Ectodermal cell (in vitro differentiated cells): ENCODE results near the gene TEX11.
A peak's percentile ranks its signal among the peaks of the same experiment; 100 is the strongest.

Experiments used
- H3K27ac ChIP-seq: 2 replicates; pipeline ENCODE4 v1.7.0; 2013; ENCODE audit warnings: mild to moderate bottlenecking, low read depth, low read length; ENCODE audit not compliant: insufficient read depth, poor library complexity, severe bottlenecking
- H3K27me3 ChIP-seq: 2 replicates; pipeline ENCODE4 v1.7.0; 2013; ENCODE audit warnings: mild to moderate bottlenecking, low read length; ENCODE audit not compliant: insufficient read depth, control insufficient read depth, poor library complexity, severe bottlenecking
- H3K36me3 ChIP-seq: one replicate; pipeline ENCODE4 v1.7.0; 2013; ENCODE audit warnings: low read length; ENCODE audit not compliant: control insufficient read depth, insufficient read depth
- H3K4me1 ChIP-seq: one replicate; pipeline ENCODE4 v1.7.0; 2013; ENCODE audit warnings: low read length; ENCODE audit not compliant: control insufficient read depth, insufficient read depth
- H3K4me3 ChIP-seq: 2 replicates; pipeline ENCODE4 v1.7.0; 2013; ENCODE audit warnings: low read depth, low read length, control low read depth; ENCODE audit not compliant: insufficient read depth
- H3K9me3 ChIP-seq: 2 replicates; pipeline ENCODE4 v1.7.0; 2013; ENCODE audit warnings: mild to moderate bottlenecking, low read length, moderate library complexity; ENCODE audit not compliant: control insufficient read depth
- WGBS, 2 experiments: methylation state at CpG; one replicate each; pipeline ENCODE4 v1.1.7; 2013; ENCODE audit warnings: missing lambda C conversion rate in 2 of 2; 5-methylcytosine and 5-hydroxymethylcytosine counted together

The TEX11 gene

DNA sequence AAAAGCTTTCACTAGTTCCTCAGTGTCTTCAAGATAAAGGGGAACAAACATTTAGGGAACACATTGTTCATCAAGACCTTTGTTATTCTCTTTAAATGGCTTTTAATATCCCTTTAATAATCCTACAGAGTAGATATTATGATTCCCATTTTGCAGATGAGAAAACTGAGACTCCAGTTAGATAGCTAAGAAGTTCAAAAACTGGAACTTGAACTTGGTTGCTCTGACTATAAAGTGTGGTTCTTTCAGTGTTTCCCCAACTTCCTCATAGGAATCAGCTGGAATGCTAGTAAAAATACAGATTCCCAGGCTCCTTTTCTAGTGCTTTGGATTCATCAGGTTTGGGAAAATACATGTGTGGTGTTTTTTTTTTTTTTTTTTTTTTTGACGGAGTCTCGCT, 426.2 kb downstream of the TEX11 start:
- Histone ChIP-seq H3K4me3 (no peak overlapping the region), H3K4me1 (peaks cover 28% of the 10 kb centered on the region), H3K27me3 (no peaks in the 10 kb centered on the region), H3K27ac (no peak overlapping the region), H3K36me3 (peaks cover 6% of the 10 kb centered on the region), H3K9me3 (no peaks in the 10 kb centered on the region)
- 83 to 100% methylated on average over 1 to 2 of the region's 2 CpGs for WGBS, 2 experiments

DNA sequence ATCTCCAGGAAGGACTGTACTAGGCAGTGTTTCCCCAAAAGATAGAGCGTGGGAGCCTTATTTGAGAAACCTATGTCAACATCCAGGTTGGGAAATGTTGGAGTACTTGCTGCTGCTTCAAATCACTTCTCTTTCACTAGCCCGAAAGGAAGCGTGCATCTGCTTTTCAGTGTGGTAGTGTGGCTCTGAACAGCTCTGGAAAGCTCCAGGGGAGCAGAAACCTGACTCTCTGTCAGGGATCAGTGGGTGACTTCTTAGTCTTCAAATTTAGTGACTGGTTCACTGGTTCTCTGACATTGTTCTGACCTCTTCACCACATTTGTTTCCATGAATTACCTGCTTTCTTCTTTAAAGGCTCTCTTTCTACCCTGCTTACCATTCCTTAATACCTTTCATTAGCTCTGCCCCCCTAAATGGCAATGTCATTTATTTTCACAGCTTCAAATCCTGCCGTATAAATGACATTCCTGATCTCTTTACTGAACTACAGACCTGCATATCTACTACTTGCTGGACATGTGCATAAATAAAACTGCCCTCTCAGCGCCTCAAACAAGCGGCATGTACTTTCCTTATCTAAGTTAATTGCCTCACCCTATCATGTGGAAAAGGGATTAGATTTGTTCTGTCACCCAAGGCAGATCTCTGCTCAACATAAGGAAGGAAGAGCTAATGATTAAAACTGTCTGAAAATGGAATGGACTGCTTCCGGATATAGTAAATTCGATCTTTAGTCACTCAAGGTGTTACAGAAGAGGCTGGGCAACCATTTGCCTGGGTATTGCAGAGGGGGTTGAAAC, 426.8 kb downstream of the TEX11 start:
- H3K27ac ChIP-seq: peak overlapping the region; percentile 3
- WGBS, 2 experiments: 76 to 78% methylated on average over 6 to 8 of the region's 8 CpGs

DNA sequence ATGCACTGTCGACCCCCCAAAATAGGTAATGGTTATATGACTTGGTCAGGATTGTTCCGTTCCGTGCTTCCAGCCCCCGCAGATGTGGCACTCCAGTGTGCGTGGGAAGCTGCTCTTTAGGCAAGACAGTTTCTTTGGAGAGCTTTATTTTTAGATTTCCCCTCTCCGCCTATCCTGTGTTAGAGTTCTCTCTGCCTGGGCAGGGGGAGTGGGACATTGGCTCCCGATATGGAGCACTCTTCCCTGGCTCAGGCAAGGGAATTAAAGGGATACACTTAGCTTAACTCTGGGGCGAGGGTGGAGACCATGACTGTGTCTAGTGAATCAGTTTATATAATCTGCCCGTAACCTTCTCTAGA, 427.9 kb downstream of the TEX11 start:
- Histone ChIP-seq H3K4me3 (no peak overlapping the region), H3K36me3 (peaks cover 3% of the 10 kb centered on the region), H3K27me3 (no peaks in the 10 kb centered on the region), H3K4me1 (peaks cover 35% of the 10 kb centered on the region), H3K27ac (no peak overlapping the region), H3K9me3 (no peaks in the 10 kb centered on the region)
- 83 to 92% methylated on average over 7 to 9 of the region's 9 CpGs for WGBS, 2 experiments

More for the DNA sequence above, 426.8 kb downstream of the TEX11 start:
- Histone ChIP-seq H3K4me3 (no peak overlapping the region), H3K4me1 (peaks cover 29% of the 10 kb centered on the region), H3K9me3 (no peaks in the 10 kb centered on the region), H3K36me3 (peaks cover 6% of the 10 kb centered on the region), H3K27me3 (no peaks in the 10 kb centered on the region)

DNA sequence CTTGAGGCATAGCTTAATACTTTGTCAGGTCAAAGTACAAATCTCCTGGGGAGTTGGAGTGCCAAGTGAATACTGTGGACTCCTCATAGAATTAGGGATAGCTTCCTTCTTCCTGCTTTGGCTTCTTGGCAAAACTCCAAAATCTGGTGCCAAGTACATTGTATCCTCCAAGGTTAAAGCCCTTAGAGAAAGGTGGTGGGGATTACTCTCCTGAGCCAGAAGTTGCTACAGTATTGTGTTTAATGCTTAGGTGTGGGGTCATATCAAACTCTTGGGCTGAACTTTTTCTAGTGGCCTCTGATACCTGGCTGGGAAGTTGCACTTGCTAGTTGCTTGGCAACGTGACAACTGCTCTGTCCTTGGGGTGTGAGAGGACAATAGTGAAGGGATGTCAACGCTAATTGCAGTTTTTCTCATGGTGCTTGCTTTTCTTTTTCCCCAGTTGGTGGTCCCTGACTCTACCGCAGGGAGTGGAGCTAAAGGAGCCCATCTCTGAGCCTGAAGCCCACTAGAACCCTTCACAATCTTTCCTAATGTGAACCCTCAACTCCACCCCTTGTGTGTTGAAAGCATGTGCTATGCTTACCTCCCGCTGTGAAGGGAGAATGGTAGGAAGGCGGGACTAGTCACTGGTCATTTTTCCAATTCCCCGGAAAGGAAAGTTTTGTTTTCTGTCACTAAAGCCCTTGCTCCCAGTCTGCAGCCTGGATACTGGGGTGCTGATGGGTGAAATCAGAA, 428.4 kb downstream of the TEX11 start:
- Histone ChIP-seq H3K9me3 (no peaks in the 10 kb centered on the region), H3K27ac (no peak overlapping the region), H3K4me1 (peaks cover 38% of the 10 kb centered on the region), H3K4me3 (no peak overlapping the region), H3K36me3 (peaks cover 1% of the 10 kb centered on the region), H3K27me3 (no peaks in the 10 kb centered on the region)
- 19 to 20% methylated on average over 6 of the region's 6 CpGs for WGBS, 2 experiments

DNA sequence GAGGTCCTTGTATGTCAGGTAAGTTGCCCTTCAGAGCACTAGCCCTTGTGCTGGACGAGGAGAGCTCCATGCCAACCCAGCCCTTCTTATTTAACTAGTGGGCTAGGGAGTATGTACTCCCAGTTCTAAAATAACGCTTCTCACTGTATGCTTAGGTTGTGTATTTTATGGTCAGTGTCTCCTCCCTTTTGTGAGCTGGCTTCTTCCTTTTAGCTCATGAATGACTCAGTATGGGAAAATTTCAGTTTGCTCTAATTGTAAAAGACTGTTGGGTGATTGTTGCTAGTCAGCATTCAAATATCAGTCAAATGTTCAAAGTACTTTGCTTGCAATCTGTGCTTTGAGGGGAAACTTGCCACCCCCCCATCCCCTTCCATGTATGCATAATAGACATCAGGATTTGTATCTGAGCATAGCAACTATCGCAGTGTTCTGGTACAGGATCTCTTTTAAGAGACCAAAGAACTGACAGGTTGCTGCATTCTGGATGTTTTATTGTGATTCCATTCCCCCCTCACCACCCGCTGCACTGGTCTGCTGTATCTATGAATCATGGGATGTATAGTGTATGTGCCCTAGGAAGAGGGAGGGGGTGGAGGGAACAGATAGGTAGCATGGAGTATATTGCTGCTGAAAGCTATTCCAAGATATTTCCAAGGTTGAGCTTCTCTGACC, 429.1 kb downstream of the TEX11 start:
- no peak overlapping the region for H3K4me3 ChIP-seq
- H3K27ac ChIP-seq: no peak overlapping the region

More for the DNA sequence above, 429.1 kb downstream of the TEX11 start:
- Histone ChIP-seq H3K9me3 (no peaks in the 10 kb centered on the region), H3K36me3 (peaks cover 4% of the 10 kb centered on the region), H3K27me3 (no peaks in the 10 kb centered on the region), H3K4me1 (peaks cover 38% of the 10 kb centered on the region)
- WGBS, 2 experiments: 64 to 83% methylated on average over 2 to 4 of the region's 4 CpGs
